ENCODE results near the gene MCUR1. TPM values are rescaled to one million over a fixed set of nuclear protein-coding genes. Genes with fewer than 3 reads are reported as not detected.

Gene MCUR1
- total and polyA plus RNA-seq, 2 donors (not counting 1 experiment from before 2014, with no cell fraction given): 4.6 to 10.6 TPM

GRCh38 chr6:13813621-13814175, 659 bp downstream of the MCUR1 start:
- H3K4me3 Mint-ChIP-seq: peak overlapping the region; percentile 94
- H3K9me3 Mint-ChIP-seq (ENCODE audit: insufficient read depth): no peaks in the 10 kb centered on the region
- under 1% methylated on average over 56 of the region's 56 CpGs for WGBS (ENCODE audit: insufficient coverage)
- H3K4me1 ChIP-seq (ENCODE audit: control insufficient read depth in 2 of 2, insufficient read depth in 2 of 2, low read length in 2 of 2): peaks cover 17 to 20% of the 10 kb centered on the region in 2 donors
- peak overlapping the region; percentile 89 for H3K27ac Mint-ChIP-seq
- TF ChIP-seq CTCF (IDR thresholded peaks at IDR 0.05) (no peak), EZH2 (IDR thresholded peaks at IDR 0.05; ENCODE audit: borderline replicate concordance, insufficient read depth, low read depth, low read length, poor library complexity, severe bottlenecking) (no peak)
- intact Hi-C loops (cut with micrococcal nuclease): loop anchor here (1.0 to 5.0 kb wide), 9 partner anchors 18 to 1849 kb away; partner anchors contain the start of genes DTNBP1, NOL7, SIRT5 and TBC1D7
- no peaks in the 10 kb centered on the region for H3K36me3 ChIP-seq (replicated peaks in 1 of 2; ENCODE audit: control extremely low read depth in 1 of 2, control insufficient read depth in 1 of 2, extremely low read depth in 1 of 2, insufficient read depth in 2 of 2, low read length in 1 of 2)
- DNase-seq: no peak
- H2AFZ ChIP-seq (ENCODE audit: insufficient read depth, low read depth, low read length, poor library complexity, severe bottlenecking): peak overlapping the region; percentile 98
- peak overlapping the region; percentile 52 to 89 for H3K27ac ChIP-seq (ENCODE audit: low read length in 2 of 2)
- H3K4me2 ChIP-seq (replicated peaks; ENCODE audit: low read depth, low read length, poor library complexity, severe bottlenecking): peak overlapping the region; percentile 97
- ATAC-seq (ENCODE audit: low read depth): peak; percentile 11
- peak overlapping the region; percentile 83 for H3K9ac ChIP-seq (ENCODE audit: low read length)
- peaks cover 20% of the 10 kb centered on the region for H3K79me2 ChIP-seq (ENCODE audit: control insufficient read depth, insufficient read depth, low read length)
- H3K4me1 Mint-ChIP-seq: peaks cover 31% of the 10 kb centered on the region
- peak overlapping the region; percentile 56 to 88 (median 77) for H3K4me3 ChIP-seq (ENCODE audit: control extremely low read depth in 1 of 5, extremely low read depth in 1 of 5, insufficient read depth in 1 of 5, low read depth in 2 of 5, low read length in 4 of 5)
- H3K27me3 Mint-ChIP-seq: no peaks in the 10 kb centered on the region
- no peaks in the 10 kb centered on the region for H4K20me1 ChIP-seq (ENCODE audit: control insufficient read depth, insufficient read depth, low read length, poor library complexity, severe bottlenecking)
- H3K9me3 ChIP-seq (ENCODE audit: control extremely low read depth in 1 of 3, control insufficient read depth in 2 of 3, insufficient read depth in 1 of 3, low read length in 2 of 3): no peaks in the 10 kb centered on the region
- H3K27me3 ChIP-seq (replicated peaks in 1 of 4; ENCODE audit: control extremely low read depth in 1 of 4, control insufficient read depth in 3 of 4, insufficient read depth in 4 of 4, low read length in 3 of 4): no peaks in the 10 kb centered on the region
- ChIA-PET POLR2A (interaction anchor here (0.6 to 1.1 kb wide), 3 partner anchors 253 to 305 kb away, joined by 3 to 5 read pairs (median 4); partner anchors contain the start of gene CD83), CTCF (interaction anchor here (0.7 to 5.2 kb wide), 4 partner anchors 16 to 253 kb away, joined by 3 to 28 read pairs (median 4); no protein-coding TSS in a partner anchor)

- H3K27me3 ChIP-seq (replicated peaks in 1 of 4; ENCODE audit: control extremely low read depth in 1 of 4, control insufficient read depth in 3 of 4, insufficient read depth in 4 of 4, low read length in 3 of 4): no peaks in the 10 kb centered on the region
- ChIA-PET POLR2A (no interaction called here), CTCF (interaction anchor here (0.7 to 5.2 kb wide), 4 partner anchors 18 to 254 kb away, joined by 3 to 28 read pairs (median 4); no protein-coding TSS in a partner anchor)
- H3K4me2 ChIP-seq (replicated peaks; ENCODE audit: low read depth, low read length, poor library complexity, severe bottlenecking): peak overlapping the region; percentile 97
- no peaks in the 10 kb centered on the region for H3K36me3 ChIP-seq (replicated peaks in 1 of 2; ENCODE audit: control extremely low read depth in 1 of 2, control insufficient read depth in 1 of 2, extremely low read depth in 1 of 2, insufficient read depth in 2 of 2, low read length in 1 of 2)
- Mint-ChIP-seq H3K9me3 (ENCODE audit: insufficient read depth) (no peaks in the 10 kb centered on the region), H3K4me3 (peak overlapping the region; percentile 94), H3K27ac (peak overlapping the region; percentile 89), H3K4me1 (peaks cover 31% of the 10 kb centered on the region), H3K27me3 (no peaks in the 10 kb centered on the region)
- no CpG with 5 or more reads among the region's 7 CpGs for WGBS (ENCODE audit: insufficient coverage)
- H3K9ac ChIP-seq (ENCODE audit: low read length): peak overlapping the region; percentile 2
- peak overlapping the region in 3 of 5 experiments; percentile 77 to 88 (median 84) for H3K4me3 ChIP-seq (ENCODE audit: control extremely low read depth in 1 of 5, extremely low read depth in 1 of 5, insufficient read depth in 1 of 5, low read depth in 2 of 5, low read length in 4 of 5)
- no peaks in the 10 kb centered on the region for H3K9me3 ChIP-seq (ENCODE audit: control extremely low read depth in 1 of 3, control insufficient read depth in 2 of 3, insufficient read depth in 1 of 3, low read length in 2 of 3)
- TF ChIP-seq CTCF (IDR thresholded peaks at IDR 0.05) (no peak), EZH2 (IDR thresholded peaks at IDR 0.05; ENCODE audit: borderline replicate concordance, insufficient read depth, low read depth, low read length, poor library complexity, severe bottlenecking) (no peak)
- ATAC-seq (ENCODE audit: low read depth) (no peak), DNase-seq (no peak)
- peak overlapping the region; percentile 98 for H2AFZ ChIP-seq (ENCODE audit: insufficient read depth, low read depth, low read length, poor library complexity, severe bottlenecking)
- peaks cover 17 to 20% of the 10 kb centered on the region in 2 donors for H3K4me1 ChIP-seq (ENCODE audit: control insufficient read depth in 2 of 2, insufficient read depth in 2 of 2, low read length in 2 of 2)
- intact Hi-C loops (cut with micrococcal nuclease): loop anchor here (5.0 kb wide), 2 partner anchors 254 to 1849 kb away; partner anchors contain the start of gene DTNBP1
- peaks cover 20% of the 10 kb centered on the region for H3K79me2 ChIP-seq (ENCODE audit: control insufficient read depth, insufficient read depth, low read length)
- H3K27ac ChIP-seq (ENCODE audit: low read length in 2 of 2): no peak overlapping the region
- H4K20me1 ChIP-seq (ENCODE audit: control insufficient read depth, insufficient read depth, low read length, poor library complexity, severe bottlenecking): no peaks in the 10 kb centered on the region
Measured at GRCh38 chr6:13813026-13813425, 1.3 kb downstream of the MCUR1 start.
